HG02798 (cell line): Measurements from ENCODE around the gene C9orf85.
"Not testable (repeated sequence)": the region's sequence is repeated elsewhere in the genome, so short reads cannot be mapped to it uniquely, and the experiment has no call there.

Experiments
- ATAC-seq: cut with Tn5 transposase; IDR thresholded peaks from one replicate; pipeline ENCODE4 v1.9.1; 2021; ENCODE audit warnings: mild to moderate bottlenecking; ENCODE audit not compliant: unreplicated experiment, poor library complexity

C9orf85 gene

DNA sequence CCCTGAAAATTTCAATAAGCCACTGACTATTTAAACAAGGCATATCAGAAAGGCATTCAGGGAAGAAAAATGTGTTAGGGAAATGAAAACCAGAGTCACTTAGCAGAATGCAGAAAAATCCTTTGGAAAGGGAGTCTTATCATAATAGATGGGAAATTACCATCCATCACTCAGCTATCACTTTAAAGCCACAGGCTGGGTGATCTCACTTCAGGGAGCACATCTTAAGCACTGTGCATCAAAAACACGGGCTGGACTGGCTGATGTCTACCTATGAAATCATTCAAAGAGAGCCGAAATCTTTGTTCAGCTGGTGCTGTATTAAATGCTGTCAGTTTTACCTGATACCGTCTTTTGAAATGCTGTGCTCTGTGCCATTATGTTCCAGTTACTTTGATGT lies 75.5 kb downstream of the C9orf85 start:
- no peak for ATAC-seq

DNA sequence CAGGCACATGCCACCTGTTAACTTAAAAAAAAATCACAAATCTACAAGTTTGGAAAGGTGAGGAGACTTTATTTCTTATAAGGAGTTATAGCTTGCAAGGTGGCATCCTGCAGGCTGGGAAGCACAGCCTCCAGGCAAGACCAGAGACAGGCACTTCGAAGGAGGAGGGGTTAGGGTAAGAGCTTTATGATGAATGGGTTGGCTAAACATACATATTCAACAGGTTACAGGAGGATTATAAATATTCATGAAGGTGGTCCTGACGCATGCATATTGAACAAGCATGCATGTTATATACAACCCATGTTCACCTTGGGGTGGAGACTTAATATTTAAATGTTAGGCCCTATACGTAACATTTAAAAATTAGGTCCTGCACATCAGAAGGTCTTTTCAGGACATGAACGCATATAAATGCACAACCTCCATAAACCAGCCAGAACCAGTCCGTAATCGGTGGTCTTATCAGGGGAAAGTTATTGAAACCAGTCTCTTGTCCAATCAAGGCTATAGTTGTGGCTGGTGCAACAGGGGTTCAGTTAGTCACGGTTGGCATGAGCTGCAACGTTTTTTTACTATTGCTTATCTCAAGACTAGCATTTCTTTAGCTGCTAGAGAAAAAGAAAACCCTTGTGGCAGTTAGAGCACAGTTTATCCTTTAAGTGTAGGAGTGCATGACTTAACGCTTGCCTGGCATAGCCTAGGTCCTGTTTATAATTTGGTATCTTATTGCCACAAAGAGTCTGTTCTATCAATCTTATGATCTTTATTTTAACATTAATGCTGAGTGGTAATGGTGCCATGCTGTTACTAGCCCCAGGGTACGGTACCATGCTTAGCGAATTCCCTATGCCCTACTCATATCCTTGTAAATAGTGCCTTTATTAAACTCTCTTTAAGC lies 76.3 kb downstream of the C9orf85 start:
- ATAC-seq = no peak

DNA sequence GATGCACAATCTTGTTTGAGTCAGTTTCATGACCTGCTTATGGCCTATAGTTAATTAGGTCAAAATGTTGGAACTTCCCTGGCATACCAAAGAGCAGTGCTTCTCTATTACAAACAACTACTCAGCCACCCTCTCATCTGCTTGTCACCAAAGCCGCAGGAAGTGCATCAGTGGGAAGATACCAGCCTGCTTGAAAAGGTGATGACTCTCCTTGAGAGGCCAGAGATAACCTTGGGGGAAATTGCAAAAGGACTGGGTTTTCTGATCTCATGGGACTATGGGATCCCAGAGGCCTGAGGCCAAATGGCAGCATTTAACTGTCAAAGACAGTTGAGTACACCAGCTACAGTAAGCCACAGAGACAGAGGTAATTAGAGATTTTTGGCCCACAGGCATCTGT lies 79.0 kb downstream of the C9orf85 start:
- ATAC-seq = no peak

DNA sequence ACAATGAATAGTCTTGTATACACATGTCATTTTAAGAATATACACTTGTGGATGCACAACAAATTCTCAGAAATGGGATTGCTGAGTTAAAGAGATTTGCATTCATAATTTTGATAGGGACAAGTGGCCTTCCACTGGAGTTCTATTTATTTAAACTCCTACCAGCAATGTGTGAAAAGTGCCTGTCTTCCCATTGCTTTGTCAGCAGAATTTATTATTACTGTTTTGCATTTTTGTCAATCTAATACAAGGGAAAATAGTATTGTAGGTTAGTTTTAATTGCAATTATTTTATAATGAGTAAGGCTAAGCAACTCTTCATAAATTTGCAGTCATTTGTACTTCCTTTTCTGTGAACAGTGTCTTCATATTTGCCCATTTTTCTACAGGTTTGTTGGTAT lies 94.0 kb downstream of the C9orf85 start:
- no peak for ATAC-seq

DNA sequence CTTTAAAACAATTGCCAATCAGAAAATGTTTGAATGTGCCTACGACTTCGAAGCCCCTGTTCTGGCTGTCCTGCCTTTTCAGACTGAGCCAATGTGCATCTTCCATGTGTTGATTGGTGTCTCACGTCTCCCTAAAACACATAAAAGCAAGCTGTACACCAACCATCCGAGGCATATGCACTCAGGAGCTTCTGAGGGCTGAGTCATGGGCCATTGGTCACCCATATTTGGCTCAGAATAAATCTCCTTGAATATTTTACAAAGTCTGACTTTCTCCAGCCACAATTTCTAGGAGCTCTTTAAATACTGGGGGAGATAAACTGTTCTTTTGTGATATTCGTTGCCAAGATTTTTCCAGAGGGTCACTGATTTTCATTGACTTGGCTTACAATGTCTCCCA lies 95.1 kb downstream of the C9orf85 start:
- ATAC-seq = no peak

DNA sequence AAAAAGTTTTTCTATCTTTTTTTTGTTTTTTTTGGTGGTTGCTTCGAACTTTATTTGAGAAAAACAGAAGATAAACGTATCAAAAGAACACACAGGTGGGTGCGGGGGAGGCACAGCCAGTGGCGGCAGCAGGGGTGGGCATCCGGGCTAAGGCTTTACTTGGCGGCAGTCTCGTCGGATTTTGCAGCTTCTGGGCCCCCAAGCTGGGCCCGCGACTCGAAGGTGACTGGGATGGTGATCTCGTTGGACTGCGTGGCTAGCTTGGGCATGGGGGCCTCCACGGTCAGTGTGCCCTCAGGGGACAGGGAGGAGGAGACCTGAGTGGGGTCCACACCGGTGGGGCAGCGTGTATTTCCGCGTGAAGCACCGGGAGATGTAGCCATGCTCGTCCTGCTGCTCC lies 96.3 kb downstream of the C9orf85 start:
- not testable (repeated sequence) for ATAC-seq

DNA sequence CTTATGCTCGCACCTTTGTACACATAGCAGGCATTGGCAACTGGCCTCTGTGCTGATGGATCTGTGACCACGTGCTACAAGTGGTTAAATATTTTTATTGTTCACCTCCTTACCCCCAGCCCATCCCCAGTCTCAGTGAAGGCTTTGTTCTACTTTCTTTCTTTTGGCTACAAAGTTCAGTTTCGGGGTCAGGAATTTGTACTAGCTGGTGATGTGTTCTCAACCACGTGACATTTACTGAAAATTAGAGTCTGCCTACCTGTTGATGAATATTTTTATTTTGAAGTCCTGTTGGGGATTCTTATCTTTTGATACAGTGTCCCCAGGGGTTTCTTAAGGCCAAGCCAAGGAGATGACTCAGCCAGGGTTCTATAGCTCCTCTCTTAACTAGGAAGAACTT lies 101.2 kb downstream of the C9orf85 start:
- ATAC-seq = no peak

DNA sequence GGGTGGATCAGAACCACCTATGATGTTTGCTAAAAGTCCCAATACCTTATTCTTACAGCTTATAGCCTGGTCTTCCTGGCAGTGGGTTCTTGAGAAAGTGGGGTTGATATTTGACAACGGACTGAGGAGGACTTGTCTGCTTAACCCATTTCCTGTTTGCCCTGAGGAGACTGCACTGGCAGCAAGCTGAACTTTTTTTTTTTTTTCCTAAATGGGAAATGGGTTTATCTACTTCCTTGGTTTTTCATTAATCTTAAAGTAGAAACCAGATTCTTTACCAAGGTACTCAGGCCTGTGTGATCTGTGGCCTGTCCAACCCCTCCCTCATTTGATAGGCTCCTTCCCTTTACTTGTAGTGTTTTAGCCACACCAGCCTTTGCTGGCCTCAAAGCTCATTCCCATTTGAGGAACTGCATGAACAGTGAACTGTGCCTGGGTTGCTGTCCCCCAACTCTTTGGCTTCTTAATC lies 101.9 kb downstream of the C9orf85 start:
- no peak for ATAC-seq

DNA sequence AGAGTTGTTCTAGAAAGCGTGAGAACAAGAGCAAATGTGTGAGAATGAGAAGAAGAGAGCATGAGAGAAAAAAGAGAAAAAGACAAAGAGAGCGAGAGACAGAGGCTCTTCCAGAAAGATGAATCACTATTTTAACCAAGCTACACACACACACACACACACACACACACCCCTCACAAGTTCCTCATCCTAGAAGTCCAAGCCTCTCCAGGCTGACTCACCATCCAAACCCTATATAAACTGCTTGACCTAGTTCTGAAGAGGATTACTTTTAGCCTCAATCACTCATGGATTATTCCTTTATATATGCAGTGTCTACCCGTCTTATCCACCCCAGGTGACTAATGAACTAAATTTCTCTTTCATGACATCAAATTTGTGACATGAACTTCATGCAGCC lies 111.4 kb downstream of the C9orf85 start:
- no peak for ATAC-seq
